KMS-11 (cell line): ENCODE data around the gene CCL16.

Experiments
- H2AFZ ChIP-seq: fragments of 200-600 bp; sonication (generic); 2 replicates; pipeline ENCODE4 v1.6.1; 2016; ENCODE audit warnings: antibody characterized with exemption, mixed run types, low read depth
- H3K27ac ChIP-seq: fragments of 200-600 bp; sonication (generic); 2 replicates; pipeline ENCODE4 v1.6.1; 2016; ENCODE audit warnings: mild to moderate bottlenecking, mixed run types
- H3K27me3 ChIP-seq: fragments of 200-600 bp; sonication (generic); 2 replicates; pipeline ENCODE4 v1.6.1; 2017; ENCODE audit warnings: mild to moderate bottlenecking, low read depth, mixed run types, moderate library complexity; ENCODE audit not compliant: insufficient read depth
- H3K36me3 ChIP-seq: fragments of 200-600 bp; sonication (generic); 2 replicates; pipeline ENCODE4 v1.6.1; 2017; ENCODE audit warnings: mild to moderate bottlenecking, mixed run types; ENCODE audit not compliant: insufficient read depth
- H3K4me1 ChIP-seq: fragments of 200-600 bp; sonication (generic); 2 replicates; pipeline ENCODE4 v1.6.1; 2016; ENCODE audit warnings: mild to moderate bottlenecking, low read depth, mixed run types; ENCODE audit not compliant: poor library complexity, severe bottlenecking
- H3K4me2 ChIP-seq: fragments of 200-600 bp; sonication (generic); 2 replicates; pipeline ENCODE4 v1.7.0; 2016; ENCODE audit warnings: mild to moderate bottlenecking, mixed run types
- H3K4me3 ChIP-seq: fragments of 200-600 bp; sonication (generic); IDR thresholded peaks from 2 replicates; pipeline ENCODE4 v1.6.1; 2017; ENCODE audit warnings: low read depth, low read length, mixed read lengths; ENCODE audit not compliant: insufficient read depth
- H3K79me2 ChIP-seq: fragments of 200-600 bp; sonication (generic); 2 replicates; pipeline ENCODE4 v1.6.1; 2016; ENCODE audit warnings: low read depth, mixed run types; ENCODE audit not compliant: insufficient read depth
- H3K9ac ChIP-seq: fragments of 200-600 bp; sonication (generic); 2 replicates; pipeline ENCODE4 v1.6.1; 2016; ENCODE audit warnings: mild to moderate bottlenecking, mixed run types
- H4K20me1 ChIP-seq: fragments of 200-600 bp; sonication (generic); 2 replicates; pipeline ENCODE4 v1.6.1; 2016; ENCODE audit warnings: mild to moderate bottlenecking, mixed run types; ENCODE audit not compliant: insufficient read depth
- CTCF ChIP-seq: fragments of 200-600 bp; sonication (generic); conservative IDR thresholded peaks from 2 replicates; pipeline ENCODE4 v1.6.1; 2017; ENCODE audit warnings: low read depth, mild to moderate bottlenecking, antibody characterized with exemption, low read length, moderate library complexity, mixed read lengths

Gene CCL16

GRCh38 chr17:35972066-35972465 lies 9.2 kb downstream of the CCL16 start:
- no peaks in the 10 kb centered on the region for H4K20me1 ChIP-seq
- no peak overlapping the region for H3K9ac ChIP-seq
- TF ChIP-seq CTCF: no peak
- no peak overlapping the region for H3K4me2 ChIP-seq
- H3K36me3 ChIP-seq: no peaks in the 10 kb centered on the region
- no peak overlapping the region for H3K27ac ChIP-seq
- no peaks in the 10 kb centered on the region for H3K27me3 ChIP-seq
- H3K4me3 ChIP-seq: no peak overlapping the region
- H3K79me2 ChIP-seq: no peaks in the 10 kb centered on the region
- peaks cover 4% of the 10 kb centered on the region for H3K4me1 ChIP-seq
- no peak overlapping the region for H2AFZ ChIP-seq

GRCh38 chr17:35969558-35970380 lies 11.5 kb downstream of the CCL16 start:
- H3K9ac ChIP-seq: no peak overlapping the region
- no peak overlapping the region for H3K27ac ChIP-seq
- H3K4me3 ChIP-seq: no peak overlapping the region
- H3K4me1 ChIP-seq: peaks cover 4% of the 10 kb centered on the region
- no peaks in the 10 kb centered on the region for H4K20me1 ChIP-seq
- H3K79me2 ChIP-seq: no peaks in the 10 kb centered on the region
- no peaks in the 10 kb centered on the region for H3K27me3 ChIP-seq
- H3K4me2 ChIP-seq: no peak overlapping the region
- peak overlapping the region; percentile 19; the same call in 1 of the 2 replicates for H2AFZ ChIP-seq
- H3K36me3 ChIP-seq: no peaks in the 10 kb centered on the region
- peak; percentile 94 for TF ChIP-seq CTCF

GRCh38 chr17:35968520-35969054 lies 12.7 kb downstream of the CCL16 start:
- H3K27ac ChIP-seq: no peak overlapping the region
- no peaks in the 10 kb centered on the region for H3K27me3 ChIP-seq
- no peaks in the 10 kb centered on the region for H3K36me3 ChIP-seq
- H3K4me1 ChIP-seq: peaks cover 4% of the 10 kb centered on the region
- H3K9ac ChIP-seq: no peak overlapping the region
- no peak overlapping the region for H3K4me2 ChIP-seq
- H4K20me1 ChIP-seq: no peaks in the 10 kb centered on the region
- TF ChIP-seq CTCF: no peak
- H2AFZ ChIP-seq: no peak overlapping the region
- H3K4me3 ChIP-seq: no peak overlapping the region
- no peaks in the 10 kb centered on the region for H3K79me2 ChIP-seq

GRCh38 chr17:35965272-35965671 lies 16.0 kb downstream of the CCL16 start:
- Histone ChIP-seq H3K79me2 (no peaks in the 10 kb centered on the region), H4K20me1 (no peaks in the 10 kb centered on the region), H3K4me2 (no peak overlapping the region), H3K4me3 (no peak overlapping the region), H3K4me1 (peaks cover 4% of the 10 kb centered on the region), H2AFZ (no peak overlapping the region), H3K9ac (no peak overlapping the region), H3K36me3 (no peaks in the 10 kb centered on the region), H3K27me3 (no peaks in the 10 kb centered on the region), H3K27ac (no peak overlapping the region)
- no peak for TF ChIP-seq CTCF
